H1 (cell line): Measurements from ENCODE around the gene DAPK2. TPM values are rescaled to one million over a fixed set of nuclear protein-coding genes. Genes with fewer than 3 reads are reported as not detected.

Experiments
- CTCF ChIA-PET: fragments of 300-600 bp; sonication (Branson Sonifier 250); formaldehyde crosslinking; loops from one replicate; lab custom pipeline; 2021; ENCODE audit not compliant: partially characterized antibody; lab: Charles Lee
- POLR2A ChIA-PET: fragments of 300-600 bp; sonication (Branson Sonifier 250); formaldehyde crosslinking; loops from one replicate; lab custom pipeline; 2021; ENCODE audit warnings: inconsistent platforms; ENCODE audit not compliant: partially characterized antibody; lab: Charles Lee
- DNase-seq, 2 experiments: peaks; one replicate each; pipeline versions ENCODE4 v3.0.0 to v3.0.0-alpha.2; 2010 to 2022; ENCODE audit warnings: low spot score in 2 of 2, low read depth in 1 of 2, mixed read lengths in 1 of 2
- FAIRE-seq: peaks from 2 replicates; lab custom pipeline; 2011; peaks lifted over from hg19 to GRCh38; lab: Jason Lieb, UNC
- H2AFZ ChIP-seq: 2 replicates; pipeline ENCODE4 v1.8.1; 2012; ENCODE audit warnings: low read length, inconsistent platforms
- H2AK5ac ChIP-seq: 2 replicates; pipeline ENCODE4 v1.6.1; 2013; ENCODE audit warnings: low read depth, low read length
- H2BK120ac ChIP-seq: replicated peaks from 2 replicates; pipeline ENCODE3; 2013; ENCODE audit warnings: low read depth, low read length, inconsistent platforms
- H2BK12ac ChIP-seq: 2 replicates; pipeline ENCODE4 v1.6.1; 2013; ENCODE audit warnings: low read depth, low read length
- H2BK15ac ChIP-seq: 2 replicates; pipeline ENCODE4 v1.6.1; 2013; ENCODE audit warnings: low read length
- H2BK20ac ChIP-seq: 2 replicates; pipeline ENCODE4 v1.6.1; 2013; ENCODE audit warnings: low read length
- H2BK5ac ChIP-seq: 2 replicates; pipeline ENCODE4 v1.6.1; 2013; ENCODE audit warnings: low read depth, low read length
- H3K14ac ChIP-seq: 2 replicates; pipeline ENCODE4 v1.6.1; 2013; ENCODE audit warnings: inconsistent platforms; ENCODE audit not compliant: insufficient read length
- H3K18ac ChIP-seq: 2 replicates; pipeline ENCODE4 v1.6.1; 2013; ENCODE audit warnings: low read length; ENCODE audit errors: extremely low read depth
- H3K23ac ChIP-seq: 2 replicates; pipeline ENCODE4 v1.6.1; 2013; ENCODE audit warnings: inconsistent platforms; ENCODE audit not compliant: insufficient read length
- H3K23me2 ChIP-seq: 2 replicates; pipeline ENCODE4 v1.6.1; 2013; ENCODE audit warnings: low read depth, low read length
- H3K27ac ChIP-seq: 2 replicates; pipeline ENCODE4 v1.6.1; 2011; ENCODE audit warnings: low read depth, low read length, inconsistent platforms
- H3K27me3 ChIP-seq, 4 experiments: replicated peaks in 1 of 4; 1 replicate in 1 of 4; 2 replicates in 3 of 4; pipeline versions ENCODE4 v1.6.1 to v1.8.1; 2011 to 2013; ENCODE audit warnings: low read length in 3 of 4, mild to moderate bottlenecking in 3 of 4, inconsistent platforms in 2 of 4, mixed read lengths in 2 of 4, moderate library complexity in 1 of 4; ENCODE audit not compliant: control insufficient read depth in 3 of 4, insufficient read depth in 3 of 4; ENCODE audit errors: extremely low read depth in 1 of 4
- H3K36me3 ChIP-seq, 4 experiments: 2 replicates each; pipeline versions ENCODE4 v1.6.1 to v1.8.1; 2011 to 2013; ENCODE audit warnings: mild to moderate bottlenecking in 4 of 4, low read length in 3 of 4, moderate library complexity in 2 of 4, control low read depth in 1 of 4, inconsistent platforms in 1 of 4; ENCODE audit not compliant: insufficient read depth in 4 of 4, control insufficient read depth in 2 of 4
- H3K4ac ChIP-seq: replicated peaks from 2 replicates; pipeline ENCODE3; 2013; ENCODE audit warnings: low read length, low read depth, mixed read lengths, inconsistent platforms; ENCODE audit not compliant: insufficient read length
- H3K4me1 ChIP-seq, 4 experiments: replicated peaks in 1 of 4; 1 replicate in 1 of 4; 2 replicates in 3 of 4; pipeline versions ENCODE4 v1.6.1 to v1.8.1; 2011 to 2013; ENCODE audit warnings: low read length in 3 of 4, inconsistent platforms in 2 of 4, mixed read lengths in 1 of 4; ENCODE audit not compliant: insufficient read depth in 4 of 4, control insufficient read depth in 3 of 4
- H3K4me2 ChIP-seq, 2 experiments: 2 replicates each; pipeline versions ENCODE4 v1.6.1 to v1.8.1; 2011 to 2013; ENCODE audit warnings: low read depth in 2 of 2, low read length in 2 of 2, control low read depth in 1 of 2, inconsistent platforms in 1 of 2, mild to moderate bottlenecking in 1 of 2; ENCODE audit not compliant: insufficient read depth in 1 of 2
- H3K4me3 ChIP-seq, 4 experiments: fragments of 200-600, 300-600 bp in 1 of 4; sonication (generic), shearing (Covaris generic), sonication (Bioruptor Twin) in 1 of 4; 2 replicates each; pipeline versions ENCODE4 v1.5.1 to v1.8.1; 2011 to 2016; ENCODE audit warnings: low read length in 4 of 4, low read depth in 3 of 4, control low read depth in 2 of 4, inconsistent platforms in 2 of 4, mild to moderate bottlenecking in 2 of 4, mixed read lengths in 1 of 4, moderate library complexity in 1 of 4; ENCODE audit not compliant: insufficient read depth in 2 of 4; ENCODE audit errors: extremely low read depth in 1 of 4
- H3K56ac ChIP-seq: replicated peaks from 2 replicates; pipeline ENCODE3; 2013; ENCODE audit warnings: low read depth, mild to moderate bottlenecking, mixed read lengths, low read length, inconsistent platforms; ENCODE audit not compliant: insufficient read length
- H3K79me1 ChIP-seq: 2 replicates; pipeline ENCODE4 v1.6.1; 2013; ENCODE audit warnings: low read depth, low read length, control low read depth
- H3K79me2 ChIP-seq, 2 experiments: 2 replicates each; pipeline versions ENCODE4 v1.6.1 to v1.8.1; 2012 to 2013; ENCODE audit warnings: low read length in 2 of 2, mild to moderate bottlenecking in 2 of 2, inconsistent platforms in 1 of 2; ENCODE audit not compliant: insufficient read depth in 2 of 2, control insufficient read depth in 1 of 2
- H3K9ac ChIP-seq, 4 experiments: replicated peaks in 1 of 4; 1 replicate in 1 of 4; 2 replicates in 3 of 4; pipeline versions ENCODE4 v1.6.1 to v1.8.1; 2011 to 2013; ENCODE audit warnings: low read depth in 3 of 4, low read length in 3 of 4, control low read depth in 2 of 4, mild to moderate bottlenecking in 2 of 4, moderate library complexity in 2 of 4, inconsistent platforms in 1 of 4; ENCODE audit errors: extremely low read depth in 1 of 4
- H3K9me3 ChIP-seq, 2 experiments: 2 replicates each; pipeline versions ENCODE4 v1.6.1 to v1.8.1; 2012 to 2013; ENCODE audit warnings: mild to moderate bottlenecking in 2 of 2, moderate library complexity in 2 of 2, control low read depth in 1 of 2, inconsistent platforms in 1 of 2, low read depth in 1 of 2, low read length in 1 of 2, mixed read lengths in 1 of 2; ENCODE audit not compliant: insufficient read depth in 2 of 2
- H4K20me1 ChIP-seq, 2 experiments: replicated peaks in 1 of 2; 2 replicates each; pipeline versions ENCODE3 to v1.8.1; 2011 to 2013; ENCODE audit warnings: inconsistent platforms in 2 of 2, low read length in 2 of 2, mild to moderate bottlenecking in 1 of 2; ENCODE audit not compliant: insufficient read depth in 2 of 2, control insufficient read depth in 1 of 2
- H4K5ac ChIP-seq: 2 replicates; pipeline ENCODE4 v1.6.1; 2013; ENCODE audit warnings: low read length, low read depth, mixed read lengths, inconsistent platforms; ENCODE audit not compliant: insufficient read length
- H4K8ac ChIP-seq: 2 replicates; pipeline ENCODE4 v1.8.0; 2013; ENCODE audit warnings: mild to moderate bottlenecking, moderate library complexity, low read length, inconsistent platforms; ENCODE audit not compliant: insufficient read depth; ENCODE audit errors: extremely low read depth
- H4K91ac ChIP-seq: replicated peaks from 2 replicates; pipeline ENCODE3; 2013; ENCODE audit warnings: low read length, mixed read lengths, inconsistent platforms; ENCODE audit not compliant: insufficient read length
- ASH2L ChIP-seq: fragments of 200-600, 300-600 bp; sonication (generic); IDR thresholded peaks from one replicate; pipeline ENCODE4 v1.7.1; 2017; ENCODE audit warnings: low read length
- FOSL1 ChIP-seq: IDR thresholded peaks from 2 replicates; pipeline ENCODE4 v1.6.1; 2011; ENCODE audit warnings: mild to moderate bottlenecking, low read depth, low read length, moderate library complexity; ENCODE audit not compliant: insufficient read depth
- GABPA ChIP-seq: IDR thresholded peaks from 2 replicates; pipeline ENCODE4 v1.6.1; 2011; ENCODE audit warnings: mild to moderate bottlenecking, low read length, moderate library complexity, borderline replicate concordance; ENCODE audit not compliant: insufficient read depth
- RNF2 ChIP-seq: fragments of 200-900, 300-1000 bp; sonication (generic); IDR thresholded peaks from 2 replicates; pipeline ENCODE4 v1.7.1; 2016; ENCODE audit warnings: borderline replicate concordance, low read depth, mild to moderate bottlenecking, antibody characterized with exemption, low read length; ENCODE audit not compliant: poor library complexity, severe bottlenecking; ENCODE audit errors: missing control alignments
- TAF7 ChIP-seq: optimal IDR thresholded peaks from 2 replicates; pipeline ENCODE3; 2011; ENCODE audit warnings: low read depth, mild to moderate bottlenecking, inconsistent platforms, low read length, moderate library complexity, borderline replicate concordance
- YY1 ChIP-seq: IDR thresholded peaks from 2 replicates; pipeline ENCODE4 v1.6.1; 2011; ENCODE audit warnings: low read depth, mild to moderate bottlenecking, low read length
- WGBS, 2 experiments: shearing (Covaris generic) in 1 of 2; methylation state at CpG; one replicate each; pipeline versions ENCODE4 v1.1.6 to v1.1.7; 2013 to 2015; ENCODE audit warnings: low lambda C conversion rate in 2 of 2, mixed read lengths in 2 of 2, inconsistent platforms in 1 of 2, low coverage in 1 of 2, missing lambda C conversion rate in 1 of 2; ENCODE audit not compliant: insufficient replicate concordance in 2 of 2, insufficient coverage in 1 of 2, insufficient read length in 1 of 2; ENCODE audit errors: extremely low coverage in 1 of 2, missing lambda C conversion rate in 1 of 2; 5-methylcytosine and 5-hydroxymethylcytosine counted together
- polyA plus RNA-seq, 7 experiments: library from polyadenylated mRNA; depleted of rRNA in 3 of 7; stranded (reverse) in 5 of 7; unstranded in 2 of 7; fragments of >200 nt in 5 of 7; fragments of 200-250 nt in 2 of 7; gene quantifications; 1 replicate in 5 of 7; 2 replicates in 1 of 7; 4 replicates in 1 of 7; pipeline versions ENCODE4 v1.2.1 to v1.2.3, GENCODE V29; 2011 to 2013; ENCODE audit warnings: missing spikeins in 2 of 7, mixed read lengths in 2 of 7
- total RNA-seq: library from RNA; stranded (reverse); fragmentation: NEBNext Ultra II Directional; extraction: Animal tissue kit (Norgen Biotek cat#: 25700); gene quantifications from 2 replicates; pipeline ENCODE4 v1.2.1, GENCODE V29; 2021

Gene DAPK2
- total and polyA plus RNA-seq, 2 of the 8 experiments (the other 6 are each of a cell fraction or from before 2014, with no cell fraction given) = 1.8 to 2.9 TPM

DNA sequence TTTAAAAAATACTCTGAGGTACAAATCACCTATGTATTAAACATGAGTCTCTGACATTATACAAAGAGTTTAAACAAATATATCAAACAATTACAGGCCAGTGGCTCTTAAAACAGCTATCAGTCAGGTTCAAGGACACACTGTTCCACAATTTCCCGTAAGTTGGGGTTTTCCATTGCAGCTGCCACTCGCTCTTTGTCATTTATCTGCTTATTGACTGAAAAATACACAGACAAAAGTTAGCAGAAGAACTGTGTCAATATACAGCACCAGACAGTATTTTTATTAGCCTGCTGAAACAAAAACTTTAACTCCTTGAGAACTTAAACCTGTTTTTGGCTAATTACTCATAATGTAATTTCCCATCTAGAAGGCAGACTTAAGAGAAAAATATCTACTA, 26.5 kb upstream of the DAPK2 start:
- Histone ChIP-seq H4K5ac (no peak overlapping the region), H3K9me3 (no peaks in the 10 kb centered on the region), H4K91ac (no peak overlapping the region), H4K8ac (no peak overlapping the region), H3K4me2 (no peak overlapping the region), H2BK15ac (no peak overlapping the region), H2BK5ac (no peak overlapping the region), H3K79me2 (peaks cover 0 to 3% of the 10 kb centered on the region in 2 experiments; a peak in 1 of 4 replicates), H3K14ac (no peak overlapping the region), H3K4ac (no peak overlapping the region), H3K23me2 (peaks cover 1% of the 10 kb centered on the region; the same call in 1 of the 2 replicates), H3K18ac (no peak overlapping the region), H2AK5ac (no peak overlapping the region), H2AFZ (no peak overlapping the region), H2BK120ac (no peak overlapping the region), H3K79me1 (no peaks in the 10 kb centered on the region; the same call in 1 of the 2 replicates), H3K4me3 (no peak overlapping the region), H3K27me3 (no peaks in the 10 kb centered on the region), H3K4me1 (no peaks in the 10 kb centered on the region), H3K23ac (no peak overlapping the region), H4K20me1 (no peaks in the 10 kb centered on the region), H3K56ac (no peak overlapping the region), H3K9ac (no peak overlapping the region), H3K36me3 (peaks cover 2 to 23% (median 9%) of the 10 kb centered on the region in 4 experiments; a peak in 7 of 8 replicates), H2BK12ac (no peak overlapping the region), H3K27ac (no peak overlapping the region), H2BK20ac (no peak overlapping the region)
- DNase-seq (no peak), FAIRE-seq (no peak)
- 97% methylated on average over 2 of the region's 2 CpGs; no CpG with 5 or more reads in 1 of the 2 experiments for WGBS, 2 experiments
- CTCF ChIA-PET = interaction anchor here (1.6 to 2.4 kb wide), 2 partner anchors 9 to 321 kb away, joined by 5 read pairs; no protein-coding TSS in a partner anchor
- POLR2A ChIA-PET = no interaction called here
- TF ChIP-seq RNF2 (no peak), ASH2L (no peak), FOSL1 (no peak), TAF7 (no peak), YY1 (no peak), GABPA (no peak)
